ENCODE results near the gene NOL12.
"Not testable (repeated sequence)": the region's sequence is repeated elsewhere in the genome, so short reads cannot be mapped to it uniquely, and the experiment has no call there.

NOL12 gene

DNA sequence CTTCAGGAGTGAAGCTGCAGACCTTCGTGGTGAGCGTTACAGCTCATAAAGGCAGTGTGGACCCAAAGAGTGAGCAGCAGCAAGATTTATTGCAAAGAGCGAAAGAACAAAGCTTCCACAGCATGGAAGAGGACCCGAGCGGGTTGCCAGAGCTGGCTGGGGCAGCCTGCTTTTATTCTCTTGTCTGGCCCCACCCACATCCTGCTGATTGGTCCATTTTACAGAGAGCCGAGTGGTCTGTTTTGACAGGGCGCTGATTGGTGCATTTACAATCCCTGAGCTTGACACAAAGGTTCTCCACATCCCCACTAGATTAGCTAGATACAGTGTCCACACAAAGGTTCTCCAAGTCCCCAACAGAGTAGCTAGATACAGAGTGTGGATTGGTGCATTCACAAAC, 31.1 kb downstream of the NOL12 start:
- not testable (repeated sequence) for DNase-seq

DNA sequence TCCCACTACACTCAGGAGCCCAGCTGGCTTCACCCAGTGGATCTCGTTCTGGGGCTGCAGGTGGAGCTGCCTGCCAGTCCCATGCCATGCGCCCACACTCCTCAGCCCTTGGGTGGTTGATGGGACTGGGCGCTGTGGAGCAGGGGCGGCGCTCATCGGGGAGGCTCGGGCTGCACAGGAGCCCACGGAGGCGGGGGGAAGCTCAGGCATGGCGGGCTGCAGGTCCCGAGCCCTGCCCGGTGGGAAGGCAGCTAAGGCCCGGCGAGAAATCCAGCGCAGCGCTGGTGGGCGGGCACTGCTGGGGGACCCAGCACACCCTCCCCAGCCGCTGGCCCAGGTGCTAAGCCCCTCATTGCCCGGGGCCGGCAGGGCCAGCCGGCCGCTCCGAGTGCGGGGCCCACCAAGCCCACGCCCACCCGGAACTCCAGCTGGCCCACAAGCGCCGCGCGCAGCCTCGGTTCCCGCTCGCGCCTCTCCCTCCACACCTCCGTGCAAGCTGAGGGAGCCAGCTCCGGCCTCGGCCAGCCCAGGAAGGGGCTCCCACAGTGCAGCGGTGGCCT, 31.7 kb downstream of the NOL12 start:
- DNase-seq: not testable (repeated sequence)

- DNase-seq: no peak
Measured at GRCh38 chr22:37725551-37726240, 39.6 kb downstream of the NOL12 start.

DNA sequence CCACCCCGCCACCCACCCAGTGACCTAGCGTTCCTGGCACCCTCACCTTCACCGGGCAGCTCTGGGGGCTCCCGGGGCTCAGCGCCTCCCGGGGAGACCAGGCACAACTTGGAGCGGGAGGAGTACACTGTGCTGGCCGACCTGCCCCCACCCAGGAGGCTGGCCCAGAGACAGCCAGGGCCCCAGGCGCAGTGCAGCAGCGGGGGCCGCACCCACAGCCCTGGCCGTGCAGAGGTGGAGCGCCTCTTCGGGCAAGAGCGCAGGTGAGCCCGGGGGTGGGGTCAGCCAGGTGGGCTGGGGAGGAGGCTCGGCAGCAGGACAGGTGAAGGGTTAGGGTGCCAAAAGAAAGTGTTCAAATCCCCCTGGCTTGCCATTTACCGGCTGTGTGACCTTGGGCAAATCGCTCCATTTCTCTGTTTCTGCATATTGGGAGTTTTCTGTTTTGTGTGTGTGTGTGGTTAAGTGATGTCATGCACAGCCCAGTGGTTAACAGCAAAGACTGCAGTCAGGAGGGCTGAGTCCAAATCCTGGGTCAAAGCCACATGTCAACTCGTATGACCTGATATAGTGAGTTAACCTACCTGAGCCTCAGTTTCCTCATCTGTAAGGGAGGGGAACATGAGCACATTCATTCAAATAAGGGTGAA, 40.2 kb downstream of the NOL12 start:
- no peak for DNase-seq

- DNase-seq: no peak
Measured at GRCh38 chr22:37728620-37729019, 42.5 kb downstream of the NOL12 start.

DNA sequence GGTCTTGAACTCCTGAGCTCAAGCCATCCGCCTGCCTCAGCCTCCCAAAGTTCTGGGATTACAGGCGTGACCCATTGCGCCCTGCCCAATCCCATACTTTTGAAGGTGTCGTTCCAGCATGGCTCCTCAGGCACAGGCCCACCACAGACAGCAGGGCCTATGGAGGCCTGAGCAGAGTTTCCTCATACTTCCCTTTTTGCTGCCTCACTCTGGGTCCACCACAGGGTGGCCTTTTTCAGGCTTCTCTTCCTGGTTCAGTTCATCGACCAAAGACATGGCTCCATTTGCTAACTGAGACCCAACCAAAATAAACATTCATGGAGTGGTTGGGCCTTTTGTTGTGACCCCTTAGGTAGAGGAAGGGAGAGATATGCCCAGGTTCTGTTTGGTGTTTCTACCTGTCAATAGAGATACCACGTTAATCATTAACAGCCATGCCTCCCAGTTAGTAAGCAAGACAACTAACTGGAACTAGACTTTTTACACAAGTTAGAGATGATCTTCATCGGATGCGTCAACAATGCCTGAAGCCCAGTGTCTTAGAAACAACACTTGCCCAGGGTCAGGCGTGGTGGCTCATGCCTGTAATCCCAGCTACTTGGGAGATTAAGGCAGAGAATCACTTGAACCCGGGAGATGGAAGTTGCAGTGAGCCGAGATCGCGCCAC, 45.8 kb downstream of the NOL12 start:
- no peak for DNase-seq

GRCh38 chr22:37732699-37733607, 46.8 kb downstream of the NOL12 start:
- no peak for DNase-seq

DNA sequence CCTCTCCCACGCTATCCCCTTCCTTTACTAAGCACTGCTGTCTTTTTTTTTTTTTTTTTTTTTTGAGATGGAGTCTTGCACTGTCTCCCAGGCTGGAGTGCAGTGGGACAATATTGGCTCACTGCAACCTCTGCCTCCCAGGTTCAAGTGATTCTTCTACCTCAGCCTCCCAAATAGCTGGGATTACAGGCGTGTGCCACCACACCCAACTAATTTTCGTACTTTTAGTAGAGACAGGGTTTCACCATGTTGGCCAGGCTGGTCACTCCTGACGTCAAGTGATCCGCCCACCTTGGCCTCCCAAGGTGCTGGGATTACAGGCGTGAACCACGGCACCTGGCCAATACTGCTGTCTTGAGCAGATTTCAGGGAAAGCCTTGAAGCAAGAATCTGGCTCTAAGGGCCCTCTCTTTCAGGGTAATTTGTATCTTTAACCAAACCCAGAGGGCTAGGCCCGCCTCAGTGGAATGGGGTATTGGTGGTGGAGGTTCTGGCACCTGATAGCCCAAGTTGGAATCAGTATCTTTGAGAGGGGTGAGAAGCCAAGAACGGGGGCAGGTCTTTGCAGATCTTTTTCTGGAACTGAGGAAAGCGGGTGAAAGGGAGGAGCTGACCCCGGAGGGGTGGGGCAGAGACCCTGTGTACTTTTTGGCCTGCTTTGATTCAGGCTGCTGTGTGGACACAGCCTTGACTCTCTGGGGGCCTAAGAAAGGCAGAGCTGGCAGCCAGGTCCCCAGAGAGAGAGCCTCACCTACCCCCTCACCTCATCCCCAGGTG, 47.7 kb downstream of the NOL12 start:
- DNase-seq: no peak

DNA sequence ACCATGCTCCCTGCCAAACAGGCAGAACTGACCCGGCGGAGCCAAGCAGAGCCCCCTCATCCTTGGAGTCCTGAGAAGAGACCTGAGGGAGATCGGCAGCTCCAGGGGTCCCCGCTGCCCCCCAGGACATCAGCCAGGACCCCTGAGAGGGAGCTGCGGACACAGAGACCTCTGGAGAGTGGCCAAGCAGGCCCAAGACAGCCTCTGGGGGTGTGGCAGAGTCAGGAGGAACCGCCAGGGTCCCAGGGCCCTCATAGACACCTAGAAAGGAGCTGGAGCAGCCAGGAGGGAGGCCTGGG, 48.2 kb downstream of the NOL12 start:
- DNase-seq: no peak

GRCh38 chr22:37734964-37735451, 48.9 kb downstream of the NOL12 start:
- no peak for DNase-seq

- no peak for DNase-seq
Measured at GRCh38 chr22:37739035-37739434, 52.9 kb downstream of the NOL12 start.

DNA sequence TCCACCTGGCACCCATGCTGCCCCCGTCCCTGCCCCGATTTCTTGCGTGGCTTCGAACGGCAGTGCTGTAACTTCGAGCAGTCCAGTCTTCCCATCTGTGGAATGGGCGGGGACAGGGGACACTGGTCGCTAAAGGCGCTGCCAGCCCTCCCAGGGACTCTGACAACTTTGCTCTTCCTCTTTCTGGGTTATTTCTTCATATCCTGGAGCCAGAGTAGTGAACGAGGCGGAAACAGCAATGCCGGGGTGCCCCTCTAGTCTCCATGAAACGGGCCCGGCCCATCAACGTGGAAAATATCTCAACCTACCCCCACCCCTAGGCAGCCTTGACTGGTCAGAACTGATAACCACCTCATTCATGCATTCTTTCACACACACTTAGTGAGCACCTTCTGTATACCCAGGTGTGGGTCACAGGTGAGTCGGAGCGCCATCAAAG, 53.5 kb downstream of the NOL12 start:
- DNase-seq: no peak

- DNase-seq: peak; percentile 40
Measured at GRCh38 chr22:37740455-37741311, 54.5 kb downstream of the NOL12 start.

DNA sequence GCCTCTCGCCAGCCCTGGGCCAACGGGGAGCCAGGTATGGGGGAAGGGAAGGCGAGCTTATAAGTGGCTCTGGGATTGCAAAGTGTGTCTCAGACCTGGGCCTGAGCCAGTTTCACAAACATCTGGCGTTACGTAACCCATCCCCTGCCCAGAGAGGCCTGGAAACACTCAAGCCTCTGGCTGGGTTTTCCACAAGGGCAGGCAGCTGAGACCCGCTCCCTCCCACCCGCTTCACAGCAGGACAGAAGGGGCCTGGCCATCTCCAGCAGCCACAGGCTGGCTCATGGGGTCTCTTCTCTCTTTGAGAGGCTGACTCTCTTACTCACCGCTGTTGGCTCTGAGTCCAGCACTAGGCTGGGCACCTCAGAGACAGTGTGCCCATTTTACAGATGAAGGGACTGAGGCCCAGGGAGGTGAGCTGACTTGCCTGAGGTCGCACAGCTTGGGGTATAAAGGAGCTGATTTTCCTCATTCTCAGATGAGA, 55.2 kb downstream of the NOL12 start:
- DNase-seq: no peak

DNA sequence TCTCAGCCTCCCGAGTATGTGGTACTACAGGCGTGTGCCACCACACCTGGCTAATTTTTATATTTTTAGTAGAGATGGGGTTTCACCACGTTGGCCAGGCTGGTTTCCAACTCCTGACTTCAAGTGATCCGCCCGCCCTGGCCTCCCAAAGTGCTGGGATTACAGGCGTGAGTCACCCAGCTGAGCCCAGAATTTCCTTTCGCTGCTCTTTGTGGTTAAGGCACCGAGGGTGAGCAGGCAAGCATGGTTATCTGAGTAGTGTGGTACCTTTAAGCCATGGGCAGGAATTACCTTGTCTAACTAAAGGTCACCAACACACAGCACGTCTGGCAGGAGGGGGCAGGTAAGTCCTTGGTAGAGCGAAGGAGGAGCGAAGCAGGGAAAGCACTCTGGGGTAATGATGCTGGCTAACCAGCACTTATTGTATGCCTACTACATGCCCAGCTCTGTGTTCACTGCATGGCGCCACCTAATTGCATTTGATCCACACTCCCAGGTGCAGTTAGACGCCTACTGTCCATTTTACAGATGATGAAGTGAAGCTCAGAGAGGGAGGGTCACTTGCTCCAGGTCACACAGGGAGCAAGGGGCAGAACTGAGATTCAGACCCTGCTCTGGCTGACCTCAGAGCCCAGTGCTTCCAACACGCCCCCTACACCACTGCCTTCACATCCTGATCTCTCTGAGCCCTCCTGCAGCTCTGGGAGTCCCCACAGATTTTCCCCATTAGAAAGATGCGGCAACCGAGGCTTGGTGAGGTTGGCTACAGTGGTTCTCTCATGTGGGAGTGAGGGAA, 56.4 kb downstream of the NOL12 start:
- DNase-seq: no peak

Data from activated CD4-positive, alpha-beta T cell treated with anti-CD3 and anti-CD28 coated beads for 48 hours (primary cell).